ENCODE results near the gene NUCB1.
"Not testable (repeated sequence)": the region's sequence is repeated elsewhere in the genome, so short reads cannot be mapped to it uniquely, and the experiment has no call there.

Gene NUCB1

GRCh38 chr19:48903788-48904187, 3.7 kb downstream of the NUCB1 start:
- H3K36me3 ChIP-seq (ENCODE audit: control insufficient read depth in 1 of 2, insufficient read depth in 2 of 2, low read length in 2 of 2): peaks cover 24 to 27% of the 10 kb centered on the region in 2 experiments
- H2AK5ac ChIP-seq (ENCODE audit: low read length); H3K23ac ChIP-seq (ENCODE audit: low read length); H3K27me3 ChIP-seq (ENCODE audit: insufficient read depth, low read length); H3K79me2 ChIP-seq (ENCODE audit: control insufficient read depth, insufficient read depth, low read length, poor library complexity); H4K12ac ChIP-seq (ENCODE audit: low read depth, low read length); H2BK120ac ChIP-seq (ENCODE audit: insufficient read depth, low read length, poor library complexity); H2AFZ ChIP-seq (ENCODE audit: insufficient read depth, low read length, poor library complexity); H3K4me2 ChIP-seq (ENCODE audit: low read length); H3K4me1 ChIP-seq (ENCODE audit: control insufficient read depth in 1 of 2, insufficient read depth in 2 of 2, low read length in 2 of 2); H2BK5ac ChIP-seq (ENCODE audit: low read depth, low read length, poor library complexity); H3K9me3 ChIP-seq (ENCODE audit: insufficient read depth, low read depth, low read length); H2BK12ac ChIP-seq (ENCODE audit: low read length); DNase-seq; H3K27ac ChIP-seq (ENCODE audit: low read depth, low read length); H3K4ac ChIP-seq (ENCODE audit: low read depth, low read length); H3K4me3 ChIP-seq (ENCODE audit: low read depth, low read length); H4K8ac ChIP-seq (ENCODE audit: low read depth, low read length); H4K91ac ChIP-seq (ENCODE audit: low read depth, low read length); H3K79me1 ChIP-seq (ENCODE audit: low read length); H3K14ac ChIP-seq (ENCODE audit: low read length); H3K9ac ChIP-seq (ENCODE audit: low read length); H3K18ac ChIP-seq (ENCODE audit: low read length): not testable (repeated sequence)

GRCh38 chr19:48905664-48906063, 5.6 kb downstream of the NUCB1 start:
- Histone ChIP-seq H3K79me1 (ENCODE audit: low read length) (no peaks in the 10 kb centered on the region), H4K8ac (ENCODE audit: low read depth, low read length) (no peak overlapping the region), H3K9me3 (ENCODE audit: insufficient read depth, low read depth, low read length) (no peaks in the 10 kb centered on the region), H3K4ac (ENCODE audit: low read depth, low read length) (no peak overlapping the region), H3K18ac (ENCODE audit: low read length) (no peak overlapping the region), H4K12ac (ENCODE audit: low read depth, low read length) (no peak overlapping the region), H3K27me3 (ENCODE audit: insufficient read depth, low read length) (no peaks in the 10 kb centered on the region), H3K23ac (ENCODE audit: low read length) (no peak overlapping the region), H3K9ac (ENCODE audit: low read length) (no peak overlapping the region), H4K91ac (ENCODE audit: low read depth, low read length) (no peak overlapping the region), H2BK120ac (ENCODE audit: insufficient read depth, low read length, poor library complexity) (no peak overlapping the region), H2AK5ac (ENCODE audit: low read length) (no peak overlapping the region), H2AFZ (ENCODE audit: insufficient read depth, low read length, poor library complexity) (no peak overlapping the region), H3K4me1 (ENCODE audit: control insufficient read depth in 1 of 2, insufficient read depth in 2 of 2, low read length in 2 of 2) (peaks cover 3 to 4% of the 10 kb centered on the region in 2 experiments), H3K14ac (ENCODE audit: low read length) (no peak overlapping the region), H3K79me2 (ENCODE audit: control insufficient read depth, insufficient read depth, low read length, poor library complexity) (no peaks in the 10 kb centered on the region), H3K36me3 (ENCODE audit: control insufficient read depth in 1 of 2, insufficient read depth in 2 of 2, low read length in 2 of 2) (peaks cover 33 to 39% of the 10 kb centered on the region in 2 experiments), H3K27ac (ENCODE audit: low read depth, low read length) (no peak overlapping the region), H3K4me2 (ENCODE audit: low read length) (no peak overlapping the region), H2BK5ac (ENCODE audit: low read depth, low read length, poor library complexity) (no peak overlapping the region), H2BK12ac (ENCODE audit: low read length) (no peak overlapping the region), H3K4me3 (ENCODE audit: low read depth, low read length) (no peak overlapping the region)
- WGBS (ENCODE audit: extremely low coverage, insufficient coverage, insufficient read length): no CpG with 5 or more reads among the region's 14 CpGs
- no peak for DNase-seq

- Histone ChIP-seq H4K91ac (ENCODE audit: low read depth, low read length) (no peak overlapping the region), H2AFZ (ENCODE audit: insufficient read depth, low read length, poor library complexity) (no peak overlapping the region), H3K27ac (ENCODE audit: low read depth, low read length) (no peak overlapping the region), H3K9ac (ENCODE audit: low read length) (no peak overlapping the region), H2BK120ac (ENCODE audit: insufficient read depth, low read length, poor library complexity) (no peak overlapping the region), H3K9me3 (ENCODE audit: insufficient read depth, low read depth, low read length) (no peaks in the 10 kb centered on the region), H4K8ac (ENCODE audit: low read depth, low read length) (no peak overlapping the region), H2BK5ac (ENCODE audit: low read depth, low read length, poor library complexity) (no peak overlapping the region), H3K79me2 (ENCODE audit: control insufficient read depth, insufficient read depth, low read length, poor library complexity) (no peaks in the 10 kb centered on the region), H3K14ac (ENCODE audit: low read length) (no peak overlapping the region), H3K4me2 (ENCODE audit: low read length) (no peak overlapping the region), H3K4ac (ENCODE audit: low read depth, low read length) (no peak overlapping the region), H3K18ac (ENCODE audit: low read length) (no peak overlapping the region), H3K27me3 (ENCODE audit: insufficient read depth, low read length) (no peaks in the 10 kb centered on the region), H3K79me1 (ENCODE audit: low read length) (no peaks in the 10 kb centered on the region), H3K4me1 (ENCODE audit: control insufficient read depth in 1 of 2, insufficient read depth in 2 of 2, low read length in 2 of 2) (no peaks in the 10 kb centered on the region), H3K36me3 (ENCODE audit: control insufficient read depth in 1 of 2, insufficient read depth in 2 of 2, low read length in 2 of 2) (peaks cover 38 to 45% of the 10 kb centered on the region in 2 experiments), H2BK12ac (ENCODE audit: low read length) (no peak overlapping the region), H3K23ac (ENCODE audit: low read length) (no peak overlapping the region), H3K4me3 (ENCODE audit: low read depth, low read length) (no peak overlapping the region), H2AK5ac (ENCODE audit: low read length) (no peak overlapping the region), H4K12ac (ENCODE audit: low read depth, low read length) (no peak overlapping the region)
- WGBS (ENCODE audit: extremely low coverage, insufficient coverage, insufficient read length): no CpG with 5 or more reads among the region's 10 CpGs
- no peak for DNase-seq
These were observed 6.2 kb downstream of the NUCB1 start for GRCh38 chr19:48906324-48906723.

DNA sequence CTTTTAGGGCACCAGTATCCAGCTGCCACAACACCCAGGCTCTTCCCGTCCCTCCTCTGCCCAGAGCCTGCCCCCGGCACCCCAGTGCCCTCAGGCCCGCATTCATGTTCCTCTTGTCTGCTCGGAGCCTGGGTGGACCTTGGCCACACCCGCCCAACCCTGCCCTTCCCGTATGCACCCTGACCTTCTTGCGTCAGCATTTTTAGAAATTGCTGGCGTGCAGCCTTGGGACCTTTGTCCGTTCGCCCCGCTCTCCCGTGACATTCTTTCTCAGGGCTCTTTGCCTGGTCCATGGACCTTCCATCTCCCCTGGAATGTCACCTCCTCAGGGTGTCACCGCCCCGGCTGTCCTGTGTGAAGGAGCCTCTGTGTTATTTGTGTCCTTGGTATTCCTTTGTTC, 7.6 kb downstream of the NUCB1 start:
- WGBS (ENCODE audit: extremely low coverage, insufficient coverage, insufficient read length): no CpG with 5 or more reads among the region's 14 CpGs
- Histone ChIP-seq H3K9me3 (ENCODE audit: insufficient read depth, low read depth, low read length) (no peaks in the 10 kb centered on the region), H3K18ac (ENCODE audit: low read length) (no peak overlapping the region), H3K36me3 (ENCODE audit: control insufficient read depth in 1 of 2, insufficient read depth in 2 of 2, low read length in 2 of 2) (peaks cover 48 to 49% of the 10 kb centered on the region in 2 experiments), H3K79me2 (ENCODE audit: control insufficient read depth, insufficient read depth, low read length, poor library complexity) (no peaks in the 10 kb centered on the region), H2AK5ac (ENCODE audit: low read length) (no peak overlapping the region), H2AFZ (ENCODE audit: insufficient read depth, low read length, poor library complexity) (no peak overlapping the region), H4K12ac (ENCODE audit: low read depth, low read length) (no peak overlapping the region), H3K9ac (ENCODE audit: low read length) (no peak overlapping the region), H3K4me3 (ENCODE audit: low read depth, low read length) (no peak overlapping the region), H3K14ac (ENCODE audit: low read length) (no peak overlapping the region), H3K27me3 (ENCODE audit: insufficient read depth, low read length) (no peaks in the 10 kb centered on the region), H2BK5ac (ENCODE audit: low read depth, low read length, poor library complexity) (no peak overlapping the region), H3K27ac (ENCODE audit: low read depth, low read length) (no peak overlapping the region), H3K4me2 (ENCODE audit: low read length) (no peak overlapping the region), H2BK120ac (ENCODE audit: insufficient read depth, low read length, poor library complexity) (no peak overlapping the region), H3K23ac (ENCODE audit: low read length) (no peak overlapping the region), H4K91ac (ENCODE audit: low read depth, low read length) (no peak overlapping the region), H3K79me1 (ENCODE audit: low read length) (no peaks in the 10 kb centered on the region), H4K8ac (ENCODE audit: low read depth, low read length) (no peak overlapping the region), H2BK12ac (ENCODE audit: low read length) (no peak overlapping the region), H3K4me1 (ENCODE audit: control insufficient read depth in 1 of 2, insufficient read depth in 2 of 2, low read length in 2 of 2) (no peaks in the 10 kb centered on the region), H3K4ac (ENCODE audit: low read depth, low read length) (no peak overlapping the region)
- DNase-seq: peak; percentile 68 to 80

Measured in trophoblast cell (in vitro differentiated cells and primary cell).